Ishikawa (cell line): ENCODE results near the gene RNU6-9.

ENCODE experiments used
- CEBPB ChIP-seq: IDR thresholded peaks from 2 replicates; pipeline ENCODE4 v1.6.1; 2012
- CREB1 ChIP-seq: IDR thresholded peaks from 2 replicates; pipeline ENCODE4 v1.6.1; 2012; ENCODE audit warnings: low read depth
- EGR1 ChIP-seq: IDR thresholded peaks from 2 replicates; pipeline ENCODE4 v1.6.1; 2012
- EP300 ChIP-seq: IDR thresholded peaks from 2 replicates; pipeline ENCODE4 v1.6.1; 2012; ENCODE audit warnings: borderline replicate concordance
- FOXM1 ChIP-seq: IDR thresholded peaks from 2 replicates; pipeline ENCODE4 v1.6.1; 2012; ENCODE audit warnings: low read depth, borderline replicate concordance
- NFIC ChIP-seq: IDR thresholded peaks from 2 replicates; pipeline ENCODE4 v1.6.1; 2012
- RAD21 ChIP-seq: IDR thresholded peaks from 2 replicates; pipeline ENCODE4 v1.6.1; 2012; ENCODE audit warnings: low read depth
- REST ChIP-seq: IDR thresholded peaks from 2 replicates; pipeline ENCODE4 v1.6.1; 2012; ENCODE audit warnings: low read depth, mild to moderate bottlenecking
- TAF1 ChIP-seq: IDR thresholded peaks from 2 replicates; pipeline ENCODE4 v1.6.1; 2012; ENCODE audit warnings: low read depth, mild to moderate bottlenecking
- TCF12 ChIP-seq: IDR thresholded peaks from 2 replicates; pipeline ENCODE4 v1.6.1; 2012; ENCODE audit warnings: low read depth
- TEAD4 ChIP-seq: IDR thresholded peaks from 2 replicates; pipeline ENCODE4 v1.6.1; 2012
- YY1 ChIP-seq: IDR thresholded peaks from 2 replicates; pipeline ENCODE4 v1.6.1; 2012; ENCODE audit warnings: low read depth
- ZBTB7A ChIP-seq: IDR thresholded peaks from 2 replicates; pipeline ENCODE4 v1.6.1; 2012; ENCODE audit warnings: low read depth
- TF ChIP-seq, protein P1 (sequence below): IDR thresholded peaks from 2 replicates; pipeline ENCODE4 v1.6.1; 2012
- TF ChIP-seq, protein P2 (sequence below): IDR thresholded peaks from 2 replicates; pipeline ENCODE4 v1.6.1; 2012

Gene RNU6-9

GRCh38 chr19:887072-887471 lies 6.2 kb upstream of the RNU6-9 start:
- TF ChIP-seq NFIC: no peak
- no peak for TF ChIP-seq TAF1
- no peak for TF ChIP-seq TEAD4
- TF ChIP-seq CEBPB: no peak
- TF ChIP-seq, protein P1, sequence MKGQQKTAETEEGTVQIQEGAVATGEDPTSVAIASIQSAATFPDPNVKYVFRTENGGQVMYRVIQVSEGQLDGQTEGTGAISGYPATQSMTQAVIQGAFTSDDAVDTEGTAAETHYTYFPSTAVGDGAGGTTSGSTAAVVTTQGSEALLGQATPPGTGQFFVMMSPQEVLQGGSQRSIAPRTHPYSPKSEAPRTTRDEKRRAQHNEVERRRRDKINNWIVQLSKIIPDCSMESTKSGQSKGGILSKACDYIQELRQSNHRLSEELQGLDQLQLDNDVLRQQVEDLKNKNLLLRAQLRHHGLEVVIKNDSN: no peak
- no peak for TF ChIP-seq CREB1
- TF ChIP-seq TCF12: no peak
- no peak for TF ChIP-seq REST
- no peak for TF ChIP-seq FOXM1
- TF ChIP-seq EGR1: no peak
- no peak for TF ChIP-seq EP300
- TF ChIP-seq YY1: no peak
- TF ChIP-seq RAD21: no peak
- TF ChIP-seq ZBTB7A: no peak
- TF ChIP-seq, protein P2, sequence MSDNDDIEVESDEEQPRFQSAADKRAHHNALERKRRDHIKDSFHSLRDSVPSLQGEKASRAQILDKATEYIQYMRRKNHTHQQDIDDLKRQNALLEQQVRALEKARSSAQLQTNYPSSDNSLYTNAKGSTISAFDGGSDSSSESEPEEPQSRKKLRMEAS: no peak

DNA sequence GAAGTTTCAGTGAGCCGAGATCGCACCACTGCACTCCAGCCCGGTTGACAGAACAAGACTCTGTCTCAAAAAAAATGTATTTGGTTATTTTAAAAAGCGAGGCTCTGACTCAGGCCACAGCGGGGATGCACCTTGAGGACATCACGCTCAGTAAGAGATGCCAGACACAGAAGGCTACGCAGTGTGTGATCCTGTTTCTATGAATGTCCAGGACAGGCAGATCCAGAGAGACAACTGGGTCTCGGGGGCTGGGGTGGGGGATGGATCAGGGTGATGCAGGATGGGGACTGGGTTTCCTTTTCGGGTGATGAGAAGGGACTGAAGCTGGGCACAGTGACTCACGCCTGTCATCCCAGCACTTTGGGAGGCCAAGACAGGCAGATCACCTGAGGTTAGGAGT lies 5.7 kb upstream of the RNU6-9 start:
- no peak for TF ChIP-seq NFIC
- TF ChIP-seq ZBTB7A: no peak
- no peak for TF ChIP-seq EGR1
- TF ChIP-seq FOXM1: no peak
- TF ChIP-seq TCF12: no peak
- TF ChIP-seq YY1: no peak
- TF ChIP-seq REST: no peak
- no peak for TF ChIP-seq EP300
- no peak for TF ChIP-seq CEBPB
- TF ChIP-seq, protein P1: no peak
- TF ChIP-seq, protein P2: no peak
- no peak for TF ChIP-seq TAF1
- no peak for TF ChIP-seq TEAD4
- TF ChIP-seq CREB1: no peak
- no peak for TF ChIP-seq RAD21

DNA sequence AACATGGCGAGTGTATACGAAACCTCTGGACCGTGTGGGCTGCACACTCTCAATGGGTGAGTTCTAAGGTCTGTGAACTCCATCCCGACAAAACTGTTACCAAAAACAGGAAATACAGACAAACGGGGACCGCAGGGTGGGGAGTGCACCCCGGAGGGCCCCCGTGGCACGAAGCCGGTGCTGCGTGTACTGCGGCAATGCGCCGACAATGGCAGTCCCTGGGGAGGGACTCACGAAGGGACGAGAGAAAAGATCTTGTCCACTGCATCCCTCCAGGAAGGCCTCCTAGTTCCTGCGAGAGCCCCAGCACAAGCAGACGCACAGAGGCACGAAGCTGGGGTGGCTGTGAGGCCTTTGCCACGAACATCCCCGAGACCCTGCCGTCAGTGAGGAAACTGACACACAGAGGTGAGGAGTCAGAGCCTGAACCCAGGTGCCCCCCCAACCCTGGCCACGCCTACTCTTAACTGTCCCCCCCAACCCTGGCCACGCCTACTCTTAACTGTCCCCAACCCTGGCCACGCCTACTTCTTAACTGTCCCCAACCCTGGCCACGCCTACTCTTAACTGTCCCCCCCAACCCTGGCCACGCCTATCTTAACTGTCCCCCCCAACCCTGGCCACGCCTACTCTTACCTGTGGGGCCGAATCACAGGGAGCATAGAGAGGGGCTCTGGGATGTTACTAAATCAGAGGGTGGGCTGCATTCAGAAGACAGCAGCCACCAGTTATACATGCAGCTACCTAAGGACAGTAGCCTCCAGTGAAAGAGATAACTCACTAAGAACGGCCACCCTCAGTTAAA lies 4.5 kb upstream of the RNU6-9 start:
- TF ChIP-seq CEBPB (no peak), EP300 (no peak), FOXM1 (no peak), REST (no peak), TEAD4 (no peak), RAD21 (no peak), NFIC (no peak), EGR1 (no peak), TAF1 (no peak), CREB1 (no peak), YY1 (no peak), ZBTB7A (no peak), TCF12 (no peak)
- TF ChIP-seq, protein P2: no peak
- TF ChIP-seq, protein P1: no peak
